B cell (primary cell): ENCODE measurements around the gene PRKCA. TPM values are rescaled to one million over a fixed set of nuclear protein-coding genes. Genes with fewer than 3 reads are reported as not detected.

Source experiments
- ATAC-seq: fragments of 200-7000 bp; cut with Tn5 transposase; one replicate; pipeline ENCODE4 v1.10.0; 2021; ENCODE audit warnings: low read depth, mild to moderate bottlenecking, moderate number of reproducible peaks, moderate library complexity
- CTCF ChIA-PET: fragments of 350-600 bp; sonication (Branson Sonifier 250); formaldehyde crosslinking; loops from one replicate; lab custom pipeline; 2021; ENCODE audit warnings: antibody characterized with exemption, inconsistent platforms; lab: Charles Lee
- POLR2A ChIA-PET: fragments of 350-600 bp; sonication (Branson Sonifier 250); formaldehyde crosslinking; loops from one replicate; lab custom pipeline; 2021; ENCODE audit warnings: antibody characterized with exemption; lab: Charles Lee
- DNase-seq: peaks from one replicate; pipeline ENCODE4 v3.0.0; 2013
- H2AFZ ChIP-seq: 2 replicates; pipeline ENCODE4 v1.6.1; 2012; ENCODE audit warnings: mild to moderate bottlenecking, low read depth, low read length; ENCODE audit not compliant: insufficient read depth, poor library complexity, severe bottlenecking
- H3K27ac ChIP-seq, 2 donors: 1 replicate in 1 of 2; 2 replicates in 1 of 2; pipeline ENCODE4 v1.5.1; 2012 to 2013; ENCODE audit warnings: low read length in 2 of 2, mild to moderate bottlenecking in 2 of 2, moderate library complexity in 1 of 2
- H3K27me3 ChIP-seq, 4 experiments: fragments of 200-600 bp in 1 of 4; sonication (generic) in 1 of 4; replicated peaks in 1 of 4; 1 replicate in 2 of 4; 2 replicates in 2 of 4; pipeline versions ENCODE4 v1.6.1 to v1.7.0; 2013 to 2016; ENCODE audit warnings: low read length in 3 of 4, mild to moderate bottlenecking in 2 of 4, mixed read lengths in 1 of 4, moderate library complexity in 1 of 4; ENCODE audit not compliant: insufficient read depth in 4 of 4, control insufficient read depth in 3 of 4; ENCODE audit errors: control extremely low read depth in 1 of 4
- H3K36me3 ChIP-seq, 2 experiments: replicated peaks in 1 of 2; 1 replicate in 1 of 2; 2 replicates in 1 of 2; pipeline versions ENCODE4 v1.6.1 to v1.7.1; 2013; ENCODE audit warnings: low read length in 1 of 2; ENCODE audit not compliant: insufficient read depth in 2 of 2, control insufficient read depth in 1 of 2; ENCODE audit errors: control extremely low read depth in 1 of 2, extremely low read depth in 1 of 2
- H3K4me1 ChIP-seq, 2 donors: fragments of 200-600 bp in 1 of 2; sonication (generic) in 1 of 2; 1 replicate in 1 of 2; 2 replicates in 1 of 2; pipeline versions ENCODE4 v1.5.1 to v1.6.1; 2013 to 2017; ENCODE audit warnings: low read length in 2 of 2; ENCODE audit not compliant: control insufficient read depth in 2 of 2, insufficient read depth in 2 of 2
- H3K4me2 ChIP-seq: replicated peaks from 2 replicates; pipeline ENCODE3; 2012; ENCODE audit warnings: mild to moderate bottlenecking, low read depth, low read length; ENCODE audit not compliant: poor library complexity, severe bottlenecking
- H3K4me3 ChIP-seq, 5 experiments: fragments of 200-600 bp in 1 of 5; sonication (generic) in 1 of 5; 1 replicate in 3 of 5; 2 replicates in 2 of 5; pipeline versions ENCODE4 v1.5.1 to v1.7.0; 2011 to 2016; ENCODE audit warnings: low read length in 4 of 5, mild to moderate bottlenecking in 4 of 5, low read depth in 2 of 5, control low read depth in 1 of 5, moderate library complexity in 1 of 5; ENCODE audit not compliant: insufficient read depth in 1 of 5; ENCODE audit errors: control extremely low read depth in 1 of 5, extremely low read depth in 1 of 5
- H3K79me2 ChIP-seq: fragments of 200-600 bp; sonication (generic); one replicate; pipeline ENCODE4 v1.6.0; 2016; ENCODE audit warnings: low read length; ENCODE audit not compliant: control insufficient read depth, insufficient read depth
- H3K9ac ChIP-seq: fragments of 200-600 bp; sonication (generic); 2 replicates; pipeline ENCODE4 v1.6.1; 2017; ENCODE audit warnings: mild to moderate bottlenecking, low read length, moderate library complexity
- H3K9me3 ChIP-seq, 3 donors: one replicate each; pipeline versions ENCODE4 v1.6.1 to v1.7.1; 2013; ENCODE audit warnings: low read length in 2 of 3; ENCODE audit not compliant: control insufficient read depth in 2 of 3, insufficient read depth in 1 of 3; ENCODE audit errors: control extremely low read depth in 1 of 3
- H4K20me1 ChIP-seq: 2 replicates; pipeline ENCODE4 v1.6.0; 2012; ENCODE audit warnings: mild to moderate bottlenecking, low read length; ENCODE audit not compliant: insufficient read depth, control insufficient read depth, poor library complexity, severe bottlenecking
- H3K27ac Mint-ChIP-seq: one replicate; pipeline ENCODE4 v1.8.0; 2021; ENCODE audit warnings: mixed read lengths
- H3K27me3 Mint-ChIP-seq: one replicate; pipeline ENCODE4 v1.8.0; 2021; ENCODE audit warnings: mixed read lengths
- H3K4me1 Mint-ChIP-seq: one replicate; pipeline ENCODE4 v1.8.0; 2021; ENCODE audit warnings: mixed read lengths
- H3K4me3 Mint-ChIP-seq: one replicate; pipeline ENCODE4 v1.8.0; 2021; ENCODE audit warnings: mixed read lengths
- H3K9me3 Mint-ChIP-seq: one replicate; pipeline ENCODE4 v1.8.0; 2022; ENCODE audit warnings: mixed read lengths; ENCODE audit not compliant: insufficient read depth
- CTCF ChIP-seq: fragments of 200-600 bp; IDR thresholded peaks from one replicate; pipeline ENCODE4 v1.8.0; 2022; ENCODE audit warnings: antibody characterized with exemption, mild to moderate bottlenecking
- EZH2 ChIP-seq: IDR thresholded peaks from 2 replicates; pipeline ENCODE4 v1.6.1; 2012; ENCODE audit warnings: borderline replicate concordance, low read depth, mild to moderate bottlenecking, moderate library complexity, low read length; ENCODE audit not compliant: insufficient read depth, poor library complexity, severe bottlenecking
- WGBS: methylation state at CpG from one replicate; pipeline ENCODE4 v1.1.5; 2013; ENCODE audit warnings: missing lambda C conversion rate; ENCODE audit not compliant: insufficient coverage; 5-methylcytosine and 5-hydroxymethylcytosine counted together
- intact Hi-C: fragments of 100-400 bp; cut with micrococcal nuclease; formaldehyde crosslinking; loops from one replicate; pipeline ENCODE4 v1.10.0; 2022
- polyA plus RNA-seq: library from polyadenylated mRNA; depleted of rRNA; stranded (reverse); fragments of >200 nt; gene quantifications from 2 replicates; pipeline ENCODE4 v1.2.3, GENCODE V29; 2012
- total RNA-seq, 2 donors: library from RNA; stranded (reverse); fragments of 120-200 nt in 1 of 2; gene quantifications; 1 replicate in 1 of 2; 2 replicates in 1 of 2; pipeline versions ENCODE4 v1.2.3 to v1.2.4, GENCODE V29; 2013 to 2022

The PRKCA gene
- total and polyA plus RNA-seq, 2 donors (not counting 1 experiment from before 2014, with no cell fraction given) = 0.33 to 7.7 TPM

- WGBS = no CpG with 5 or more reads among the region's 2 CpGs
- peaks cover 0 to 2% (median 0%) of the 10 kb centered on the region in 4 experiments for H3K27me3 ChIP-seq
- Mint-ChIP-seq H3K9me3 (no peaks in the 10 kb centered on the region), H3K4me3 (no peak overlapping the region), H3K27ac (no peak overlapping the region), H3K27me3 (peaks cover 3% of the 10 kb centered on the region), H3K4me1 (no peaks in the 10 kb centered on the region)
- no peak for ATAC-seq
- POLR2A ChIA-PET = no interaction called here
- DNase-seq = no peak
- H3K4me3 ChIP-seq = no peak overlapping the region
- H3K9me3 ChIP-seq = peaks cover 0 to 7% (median 0%) of the 10 kb centered on the region in 3 donors
- H3K36me3 ChIP-seq = no peaks in the 10 kb centered on the region
- H3K27ac ChIP-seq = no peak overlapping the region
- CTCF ChIA-PET = no interaction called here
- H3K4me2 ChIP-seq = no peak overlapping the region
- no peaks in the 10 kb centered on the region for H3K4me1 ChIP-seq
- H3K79me2 ChIP-seq = no peaks in the 10 kb centered on the region
- H2AFZ ChIP-seq = no peak overlapping the region
- no peak overlapping the region for H3K9ac ChIP-seq
- no peak for TF ChIP-seq CTCF
- no peak for TF ChIP-seq EZH2
- intact Hi-C loops = no loop called here
- H4K20me1 ChIP-seq = no peaks in the 10 kb centered on the region
Measured at GRCh38 chr17:66422186-66422585, 119.8 kb downstream of the PRKCA start.

GRCh38 chr17:66423056-66423955, 120.9 kb downstream of the PRKCA start:
- Histone ChIP-seq H3K79me2 (no peaks in the 10 kb centered on the region), H4K20me1 (no peaks in the 10 kb centered on the region), H3K27me3 (peaks cover 0 to 2% (median 0%) of the 10 kb centered on the region in 4 experiments), H3K9ac (no peak overlapping the region), H3K4me2 (no peak overlapping the region), H3K4me1 (no peaks in the 10 kb centered on the region), H3K36me3 (no peaks in the 10 kb centered on the region), H3K9me3 (peaks cover 0 to 7% (median 0%) of the 10 kb centered on the region in 3 donors), H3K4me3 (no peak overlapping the region), H3K27ac (no peak overlapping the region), H2AFZ (no peak overlapping the region)
- CTCF ChIA-PET = no interaction called here
- DNase-seq (no peak), ATAC-seq (no peak)
- Mint-ChIP-seq H3K9me3 (no peaks in the 10 kb centered on the region), H3K27me3 (peaks cover 7% of the 10 kb centered on the region), H3K4me1 (no peaks in the 10 kb centered on the region), H3K4me3 (no peak overlapping the region), H3K27ac (no peak overlapping the region)
- intact Hi-C loops = no loop called here
- POLR2A ChIA-PET = no interaction called here
- no peak for TF ChIP-seq CTCF
- TF ChIP-seq EZH2 = no peak
- 97% methylated on average over 9 of the region's 10 CpGs for WGBS
